ENCODE data around the gene DLX3. TPM values are rescaled to one million over a fixed set of nuclear protein-coding genes. Genes with fewer than 3 reads are reported as not detected.
A peak's percentile ranks its signal among the peaks of the same experiment; 100 is the strongest.

Gene DLX3
- total and polyA plus RNA-seq, 12 donors: 0.03 to 0.23 (median 0.11) TPM; not detected in 9

DNA sequence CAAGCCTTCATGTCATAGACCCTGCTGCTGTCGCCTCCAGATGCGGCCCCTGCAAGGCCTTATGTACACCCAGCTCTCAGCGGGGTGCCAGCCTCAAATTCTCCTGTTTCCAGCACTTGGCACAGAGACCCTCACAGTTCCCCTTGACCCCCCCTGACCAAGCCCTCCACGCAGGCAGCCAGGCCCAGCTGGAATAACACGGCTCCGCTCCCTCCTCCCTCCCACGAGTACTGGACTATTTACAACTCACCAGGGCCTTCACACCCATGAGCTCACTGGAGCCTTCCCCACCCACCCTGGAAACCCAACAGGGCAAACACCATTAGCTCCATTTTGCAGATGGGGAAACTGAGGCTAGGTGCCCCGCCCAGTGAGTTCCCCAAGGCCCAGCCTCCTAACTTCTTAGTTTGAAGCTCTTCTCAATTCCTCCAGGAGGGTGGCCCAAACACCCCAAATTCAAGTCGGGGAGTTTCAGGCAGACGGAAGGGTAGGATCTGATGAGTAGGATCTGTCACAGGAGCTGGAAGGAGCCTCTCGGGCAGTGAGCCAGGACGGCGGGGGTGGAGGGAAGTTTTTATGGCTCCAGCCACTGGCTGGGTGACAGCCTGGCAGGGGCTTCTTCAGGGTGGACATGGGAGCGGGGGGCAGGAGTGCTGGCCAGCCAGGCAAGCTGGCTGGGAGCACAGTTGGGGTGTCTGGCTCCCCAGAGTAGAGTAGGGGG, 43.5 kb downstream of the DLX3 start:
- H3K4me3 ChIP-seq: no peak overlapping the region
- no peaks in the 10 kb centered on the region for H3K9me3 ChIP-seq
- no peaks in the 10 kb centered on the region for H3K36me3 ChIP-seq
- intact Hi-C loops (cut with DNase I): loop anchor here in 5 of 10 donors (5.0 kb wide), 2 partner anchors 41 to 46 kb away; partner anchors contain the start of gene DLX3 (in 4 of the 5)
- peaks cover 0 to 68% (median 60%) of the 10 kb centered on the region in 7 donors for H3K27me3 ChIP-seq
- WGBS, 2 donors: 46 to 56% methylated on average over 14 of the region's 14 CpGs
- ATAC-seq (peak in 1 of 8 donors; percentile 28), DNase-seq (no peak)
- H3K27ac ChIP-seq: no peak overlapping the region
- TF ChIP-seq, protein P1, sequence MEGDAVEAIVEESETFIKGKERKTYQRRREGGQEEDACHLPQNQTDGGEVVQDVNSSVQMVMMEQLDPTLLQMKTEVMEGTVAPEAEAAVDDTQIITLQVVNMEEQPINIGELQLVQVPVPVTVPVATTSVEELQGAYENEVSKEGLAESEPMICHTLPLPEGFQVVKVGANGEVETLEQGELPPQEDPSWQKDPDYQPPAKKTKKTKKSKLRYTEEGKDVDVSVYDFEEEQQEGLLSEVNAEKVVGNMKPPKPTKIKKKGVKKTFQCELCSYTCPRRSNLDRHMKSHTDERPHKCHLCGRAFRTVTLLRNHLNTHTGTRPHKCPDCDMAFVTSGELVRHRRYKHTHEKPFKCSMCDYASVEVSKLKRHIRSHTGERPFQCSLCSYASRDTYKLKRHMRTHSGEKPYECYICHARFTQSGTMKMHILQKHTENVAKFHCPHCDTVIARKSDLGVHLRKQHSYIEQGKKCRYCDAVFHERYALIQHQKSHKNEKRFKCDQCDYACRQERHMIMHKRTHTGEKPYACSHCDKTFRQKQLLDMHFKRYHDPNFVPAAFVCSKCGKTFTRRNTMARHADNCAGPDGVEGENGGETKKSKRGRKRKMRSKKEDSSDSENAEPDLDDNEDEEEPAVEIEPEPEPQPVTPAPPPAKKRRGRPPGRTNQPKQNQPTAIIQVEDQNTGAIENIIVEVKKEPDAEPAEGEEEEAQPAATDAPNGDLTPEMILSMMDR (IDR thresholded peaks at IDR 0.05): no peak
- H3K4me1 ChIP-seq: no peaks in the 10 kb centered on the region

DNA sequence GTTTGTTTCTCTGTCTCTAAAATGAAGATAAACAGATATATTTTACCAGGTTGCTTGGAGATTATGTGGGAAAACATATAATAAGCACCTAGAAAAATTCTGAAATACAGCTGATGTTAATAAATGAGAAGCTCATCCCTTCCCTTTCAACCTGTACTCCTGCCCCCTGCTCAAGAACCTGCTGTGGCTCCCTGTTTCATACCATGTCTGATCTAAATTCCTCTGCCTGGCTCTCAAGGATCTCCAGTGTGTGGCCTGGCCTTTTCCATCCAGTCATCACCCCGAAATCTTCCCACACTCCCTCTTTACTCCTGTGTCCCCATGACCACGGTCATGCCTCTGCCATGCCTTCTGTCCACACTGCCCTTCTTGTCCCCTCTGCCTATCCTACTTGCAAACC, 45.4 kb downstream of the DLX3 start:
- peaks cover 0 to 87% (median 74%) of the 10 kb centered on the region in 7 donors for H3K27me3 ChIP-seq
- 73 to 80% methylated on average over 2 of the region's 2 CpGs for WGBS, 2 donors

DNA sequence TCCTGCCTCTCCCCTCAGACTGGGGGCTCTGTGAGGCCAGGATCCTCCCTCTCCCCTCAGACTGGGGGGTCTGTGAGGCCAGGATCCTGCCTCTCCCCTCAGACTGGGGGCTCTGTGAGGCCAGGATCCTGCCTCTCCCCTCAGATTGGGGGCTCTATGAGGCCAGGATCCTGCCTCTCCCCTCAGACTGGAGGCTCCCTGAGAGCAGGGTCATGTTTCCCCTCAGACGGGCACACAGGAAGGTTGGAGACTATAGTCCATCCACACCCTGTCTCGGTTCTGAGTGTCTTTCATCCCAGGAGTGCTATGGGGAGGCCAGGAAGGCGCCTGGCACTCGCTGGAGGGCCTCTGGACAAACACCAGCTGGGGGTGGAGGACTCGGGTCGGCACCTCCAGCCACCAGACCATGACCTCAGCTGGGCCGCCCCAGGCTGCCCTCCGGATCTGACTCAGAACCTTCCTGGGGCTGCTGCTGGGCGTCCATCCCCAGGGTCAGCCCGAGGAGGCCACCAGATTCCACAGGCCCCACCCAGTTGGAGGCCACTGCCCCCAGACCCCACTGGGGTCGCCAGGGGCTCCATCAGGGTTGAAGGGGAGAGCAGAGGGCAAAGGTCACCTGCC, 48.0 kb downstream of the DLX3 start:
- no peak overlapping the region for H3K27ac ChIP-seq
- intact Hi-C loops (cut with DNase I): no loop called here
- WGBS, 2 donors: 80% methylated on average over 11 of the region's 11 CpGs
- H3K27me3 ChIP-seq: peaks cover 0 to 100% (median 89%) of the 10 kb centered on the region in 7 donors
- ATAC-seq (no peak), DNase-seq (no peak)
- H3K4me3 ChIP-seq: no peak overlapping the region
- no peaks in the 10 kb centered on the region for H3K4me1 ChIP-seq
- no peaks in the 10 kb centered on the region for H3K9me3 ChIP-seq
- TF ChIP-seq, protein P1 (IDR thresholded peaks at IDR 0.05): no peak
- H3K36me3 ChIP-seq: no peaks in the 10 kb centered on the region

More for the DNA sequence above, 45.4 kb downstream of the DLX3 start:
- TF ChIP-seq, protein P1 (IDR thresholded peaks at IDR 0.05): no peak
- no peak overlapping the region for H3K27ac ChIP-seq
- H3K36me3 ChIP-seq: no peaks in the 10 kb centered on the region
- DNase-seq (no peak), ATAC-seq (no peak)
- no peaks in the 10 kb centered on the region for H3K4me1 ChIP-seq
- intact Hi-C loops (cut with DNase I): loop anchor here in 5 of 10 donors (5.0 kb wide), 2 partner anchors 43 to 48 kb away; partner anchors contain the start of gene DLX3 (in 4 of the 5)
- no peak overlapping the region for H3K4me3 ChIP-seq
- H3K9me3 ChIP-seq: no peaks in the 10 kb centered on the region

DNA sequence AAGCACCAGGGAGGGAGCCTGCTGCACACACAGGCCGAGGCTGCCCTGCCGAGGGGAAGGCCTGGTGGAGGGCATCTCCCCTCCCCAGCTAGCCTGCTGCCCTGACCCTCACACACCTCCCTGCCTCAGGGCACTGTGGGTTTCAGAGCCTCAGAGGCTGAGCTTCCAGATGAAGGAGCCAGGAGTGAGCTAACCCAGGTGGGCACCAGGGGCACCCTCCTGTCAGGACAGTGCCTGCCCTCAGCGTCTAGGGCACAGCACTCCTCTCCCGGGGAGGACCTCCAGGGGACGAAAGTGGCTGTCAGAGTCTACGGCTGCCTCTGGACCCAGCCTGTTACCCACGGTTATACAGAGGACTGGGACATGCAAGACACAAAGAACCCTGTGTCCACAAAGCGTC, 48.8 kb downstream of the DLX3 start:
- intact Hi-C loops (cut with DNase I): no loop called here
- ATAC-seq: no peak
- DNase-seq: no peak
- TF ChIP-seq, protein P1 (IDR thresholded peaks at IDR 0.05): no peak
- WGBS, 2 donors: 68 to 76% methylated on average over 8 of the region's 8 CpGs
- H3K9me3 ChIP-seq: no peaks in the 10 kb centered on the region
- no peaks in the 10 kb centered on the region for H3K36me3 ChIP-seq
- no peaks in the 10 kb centered on the region for H3K4me1 ChIP-seq
- no peak overlapping the region for H3K4me3 ChIP-seq
- H3K27me3 ChIP-seq: peaks cover 0 to 100% (median 87%) of the 10 kb centered on the region in 7 donors
- H3K27ac ChIP-seq: no peak overlapping the region

All from heart right ventricle (tissue), 16 donors.